ENCODE results near the gene SRMS.

The SRMS gene

DNA sequence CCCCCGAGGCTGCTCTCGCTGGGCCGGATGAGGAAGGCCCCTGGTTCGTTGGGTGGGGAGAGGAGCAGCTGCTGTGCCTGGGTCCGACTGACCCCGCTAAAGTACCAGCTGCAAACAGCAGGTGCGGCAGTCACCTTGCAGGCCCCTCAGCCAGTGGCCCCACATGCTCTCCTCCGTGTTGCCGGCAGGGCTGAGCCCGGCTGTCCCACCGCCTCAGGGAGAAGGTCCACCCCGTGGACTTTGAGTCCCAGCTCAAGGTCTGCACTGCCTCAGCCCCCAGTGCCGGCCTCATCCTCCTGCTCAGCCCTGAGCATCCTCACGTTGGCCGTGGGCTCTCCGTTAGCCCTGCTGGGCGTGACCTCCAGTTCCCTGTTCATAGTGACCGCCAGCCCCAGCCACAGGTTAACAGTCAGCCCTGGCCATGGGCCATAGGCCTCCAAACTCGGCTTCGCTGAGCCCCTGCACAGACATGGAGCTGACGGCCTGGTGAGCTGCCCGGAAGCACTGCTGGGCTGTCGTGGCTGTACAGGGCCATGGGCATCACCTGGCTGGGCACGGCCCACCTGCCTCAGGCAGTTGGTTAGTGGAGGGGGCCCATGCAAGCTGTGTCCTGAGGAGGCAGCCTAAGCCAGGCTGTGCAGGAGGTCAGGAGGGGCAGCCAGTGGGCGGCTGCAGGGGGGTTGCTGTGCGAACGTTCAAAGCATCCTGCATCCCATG lies 3.1 kb downstream of the SRMS start:
- H3K9ac ChIP-seq (ENCODE audit: low read depth in 1 of 2, low read length in 2 of 2) = no peak overlapping the region
- H3K27me3 ChIP-seq (ENCODE audit: control insufficient read depth in 2 of 2, insufficient read depth in 2 of 2, low read length in 2 of 2) = peaks cover 8 to 16% of the 10 kb centered on the region in 2 donors
- H3K9me3 ChIP-seq (ENCODE audit: control insufficient read depth in 2 of 2, low read length in 2 of 2) = no peaks in the 10 kb centered on the region
- H3K4me3 ChIP-seq (ENCODE audit: low read length in 2 of 2) = no peak overlapping the region
- peak overlapping the region; percentile 32 to 64 for H3K27ac ChIP-seq (ENCODE audit: low read depth in 2 of 2, low read length in 2 of 2)
- peaks cover 19 to 30% of the 10 kb centered on the region in 2 donors for H3K4me1 ChIP-seq (ENCODE audit: control insufficient read depth in 2 of 2, insufficient read depth in 2 of 2, low read length in 2 of 2)
- H3K36me3 ChIP-seq (ENCODE audit: control insufficient read depth in 2 of 2, insufficient read depth in 2 of 2, low read length in 2 of 2) = no peaks in the 10 kb centered on the region

- Histone ChIP-seq H3K9ac (ENCODE audit: low read depth in 1 of 2, low read length in 2 of 2) (no peak overlapping the region), H3K27me3 (ENCODE audit: control insufficient read depth in 2 of 2, insufficient read depth in 2 of 2, low read length in 2 of 2) (peaks cover 7 to 14% of the 10 kb centered on the region in 2 donors), H3K36me3 (ENCODE audit: control insufficient read depth in 2 of 2, insufficient read depth in 2 of 2, low read length in 2 of 2) (no peaks in the 10 kb centered on the region), H3K4me3 (ENCODE audit: low read length in 2 of 2) (no peak overlapping the region), H3K27ac (ENCODE audit: low read depth in 2 of 2, low read length in 2 of 2) (no peak overlapping the region), H3K9me3 (ENCODE audit: control insufficient read depth in 2 of 2, low read length in 2 of 2) (no peaks in the 10 kb centered on the region), H3K4me1 (ENCODE audit: control insufficient read depth in 2 of 2, insufficient read depth in 2 of 2, low read length in 2 of 2) (peaks cover 26 to 36% of the 10 kb centered on the region in 2 donors)
These were observed 3.8 kb downstream of the SRMS start for GRCh38 chr20:63543733-63544132.

DNA sequence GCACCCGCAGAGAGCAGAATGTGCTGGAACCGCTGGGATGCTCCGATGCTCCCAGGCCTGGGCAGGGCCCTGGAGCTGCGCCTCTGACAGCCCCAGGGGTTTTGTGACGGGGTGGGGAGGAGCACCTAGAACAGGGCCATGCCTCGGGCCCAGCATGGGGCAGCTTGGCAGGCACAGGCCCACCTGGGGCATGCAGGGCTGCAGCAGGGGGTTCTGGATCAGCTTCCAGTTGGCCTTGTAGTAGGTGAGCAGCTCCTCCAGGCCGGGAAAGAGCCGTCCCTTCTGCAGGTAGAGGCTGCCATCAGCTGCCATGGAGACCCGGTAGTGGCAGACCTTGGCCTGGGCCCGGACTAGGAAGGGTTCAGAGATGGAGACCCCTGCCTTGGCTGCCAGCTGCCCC lies 4.4 kb downstream of the SRMS start:
- Histone ChIP-seq H3K27ac (ENCODE audit: low read depth in 2 of 2, low read length in 2 of 2) (no peak overlapping the region), H3K27me3 (ENCODE audit: control insufficient read depth in 2 of 2, insufficient read depth in 2 of 2, low read length in 2 of 2) (peaks cover under 1 to 8% of the 10 kb centered on the region in 2 donors), H3K9me3 (ENCODE audit: control insufficient read depth in 2 of 2, low read length in 2 of 2) (no peaks in the 10 kb centered on the region), H3K36me3 (ENCODE audit: control insufficient read depth in 2 of 2, insufficient read depth in 2 of 2, low read length in 2 of 2) (no peaks in the 10 kb centered on the region), H3K9ac (ENCODE audit: low read depth in 1 of 2, low read length in 2 of 2) (no peak overlapping the region), H3K4me3 (ENCODE audit: low read length in 2 of 2) (no peak overlapping the region), H3K4me1 (ENCODE audit: control insufficient read depth in 2 of 2, insufficient read depth in 2 of 2, low read length in 2 of 2) (peaks cover 26 to 38% of the 10 kb centered on the region in 2 donors)

GRCh38 chr20:63542696-63543095 lies 4.9 kb downstream of the SRMS start:
- H3K9me3 ChIP-seq (ENCODE audit: control insufficient read depth in 2 of 2, low read length in 2 of 2) = no peaks in the 10 kb centered on the region
- H3K36me3 ChIP-seq (ENCODE audit: control insufficient read depth in 2 of 2, insufficient read depth in 2 of 2, low read length in 2 of 2) = no peaks in the 10 kb centered on the region
- peak overlapping the region in 1 of 2 donors; percentile 63 for H3K9ac ChIP-seq (ENCODE audit: low read depth in 1 of 2, low read length in 2 of 2)
- H3K4me1 ChIP-seq (ENCODE audit: control insufficient read depth in 2 of 2, insufficient read depth in 2 of 2, low read length in 2 of 2) = peaks cover 24 to 40% of the 10 kb centered on the region in 2 donors
- no peak overlapping the region for H3K4me3 ChIP-seq (ENCODE audit: low read length in 2 of 2)
- H3K27ac ChIP-seq (ENCODE audit: low read depth in 2 of 2, low read length in 2 of 2) = no peak overlapping the region
- peaks cover 0 to 8% of the 10 kb centered on the region in 2 donors for H3K27me3 ChIP-seq (ENCODE audit: control insufficient read depth in 2 of 2, insufficient read depth in 2 of 2, low read length in 2 of 2)

DNA sequence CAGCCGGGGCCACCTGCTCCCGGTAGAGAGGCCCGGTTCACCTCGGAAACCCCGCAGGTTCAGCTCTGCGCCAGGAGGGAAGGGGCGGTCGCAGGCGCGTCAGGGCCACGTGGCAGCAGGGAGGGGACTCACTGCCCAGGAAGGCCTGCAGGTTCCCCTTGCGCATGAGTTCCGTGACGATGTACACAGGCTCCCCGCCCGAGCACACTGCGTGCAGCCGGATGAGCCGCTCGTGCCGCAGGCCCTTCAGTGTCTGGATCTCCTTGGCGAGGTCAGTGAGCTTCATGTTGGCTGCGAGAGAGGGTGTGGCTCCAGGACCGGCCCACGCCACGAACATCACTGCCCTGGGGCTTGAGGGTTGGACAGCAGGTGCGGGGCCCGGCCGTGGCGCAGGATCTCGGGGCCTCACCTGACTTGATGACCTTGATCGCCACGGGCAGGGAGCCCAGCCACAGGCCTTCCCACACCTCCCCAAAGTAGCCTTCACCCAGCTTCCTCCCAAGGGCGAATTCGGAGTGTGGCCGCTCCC lies 5.5 kb downstream of the SRMS start:
- no peaks in the 10 kb centered on the region for H3K9me3 ChIP-seq (ENCODE audit: control insufficient read depth in 2 of 2, low read length in 2 of 2)
- H3K27me3 ChIP-seq (ENCODE audit: control insufficient read depth in 2 of 2, insufficient read depth in 2 of 2, low read length in 2 of 2) = peaks cover 0 to 5% of the 10 kb centered on the region in 2 donors
- H3K27ac ChIP-seq (ENCODE audit: low read depth in 2 of 2, low read length in 2 of 2) = peak overlapping the region; percentile 38 to 56
- peaks cover 24 to 42% of the 10 kb centered on the region in 2 donors for H3K4me1 ChIP-seq (ENCODE audit: control insufficient read depth in 2 of 2, insufficient read depth in 2 of 2, low read length in 2 of 2)
- H3K36me3 ChIP-seq (ENCODE audit: control insufficient read depth in 2 of 2, insufficient read depth in 2 of 2, low read length in 2 of 2) = no peaks in the 10 kb centered on the region
- peak overlapping the region in 1 of 2 donors; percentile 63 for H3K9ac ChIP-seq (ENCODE audit: low read depth in 1 of 2, low read length in 2 of 2)
- peak overlapping the region; percentile 13 to 33 for H3K4me3 ChIP-seq (ENCODE audit: low read length in 2 of 2)

GRCh38 chr20:63541371-63541770 lies 6.2 kb downstream of the SRMS start:
- peaks cover 26 to 45% of the 10 kb centered on the region in 2 donors for H3K4me1 ChIP-seq (ENCODE audit: control insufficient read depth in 2 of 2, insufficient read depth in 2 of 2, low read length in 2 of 2)
- H3K9ac ChIP-seq (ENCODE audit: low read depth in 1 of 2, low read length in 2 of 2) = peak overlapping the region in 1 of 2 donors; percentile 63
- no peaks in the 10 kb centered on the region for H3K36me3 ChIP-seq (ENCODE audit: control insufficient read depth in 2 of 2, insufficient read depth in 2 of 2, low read length in 2 of 2)
- H3K9me3 ChIP-seq (ENCODE audit: control insufficient read depth in 2 of 2, low read length in 2 of 2) = no peaks in the 10 kb centered on the region
- H3K4me3 ChIP-seq (ENCODE audit: low read length in 2 of 2) = no peak overlapping the region
- no peaks in the 10 kb centered on the region for H3K27me3 ChIP-seq (ENCODE audit: control insufficient read depth in 2 of 2, insufficient read depth in 2 of 2, low read length in 2 of 2)
- no peak overlapping the region for H3K27ac ChIP-seq (ENCODE audit: low read depth in 2 of 2, low read length in 2 of 2)

DNA sequence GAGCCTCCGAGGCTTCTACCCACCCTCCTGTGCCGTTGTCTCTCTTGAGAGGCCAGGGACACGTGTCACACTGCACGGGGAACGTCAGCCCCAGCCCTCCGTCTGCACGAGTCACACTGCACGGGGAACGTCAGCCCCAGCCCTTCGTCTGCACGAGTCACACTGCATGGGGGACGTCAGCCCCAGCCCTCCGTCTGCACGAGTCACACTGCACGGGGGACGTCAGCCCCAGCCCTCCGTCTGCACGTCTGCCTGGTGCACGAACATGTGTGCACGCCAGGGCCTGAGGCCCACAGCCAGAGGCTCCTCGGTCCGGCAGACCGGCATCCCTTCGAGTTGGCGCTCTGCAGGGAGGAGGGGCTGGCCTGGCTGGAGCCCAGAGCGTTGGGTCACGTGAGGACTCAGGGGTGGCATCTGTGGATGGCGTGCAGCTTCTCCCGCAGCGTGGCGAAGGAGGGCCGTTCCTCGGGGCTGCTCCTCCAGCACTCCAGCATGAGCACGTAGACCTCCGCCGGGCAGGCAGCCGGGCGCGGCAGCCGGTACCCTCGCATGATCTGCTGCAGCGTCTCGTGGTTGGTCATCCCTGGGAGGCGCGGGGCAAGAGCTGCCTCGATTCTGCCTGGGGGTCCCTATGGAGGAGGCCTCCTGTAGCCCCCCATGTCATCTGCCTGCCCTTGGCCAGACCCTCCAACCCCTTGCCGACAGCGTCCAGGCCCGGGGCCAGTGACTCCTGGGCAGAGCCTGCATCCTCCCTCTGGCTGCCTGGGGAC lies 6.9 kb downstream of the SRMS start:
- Histone ChIP-seq H3K4me3 (ENCODE audit: low read length in 2 of 2) (no peak overlapping the region), H3K4me1 (ENCODE audit: control insufficient read depth in 2 of 2, insufficient read depth in 2 of 2, low read length in 2 of 2) (peaks cover 21 to 41% of the 10 kb centered on the region in 2 donors), H3K27me3 (ENCODE audit: control insufficient read depth in 2 of 2, insufficient read depth in 2 of 2, low read length in 2 of 2) (no peaks in the 10 kb centered on the region), H3K9ac (ENCODE audit: low read depth in 1 of 2, low read length in 2 of 2) (no peak overlapping the region), H3K27ac (ENCODE audit: low read depth in 2 of 2, low read length in 2 of 2) (no peak overlapping the region), H3K9me3 (ENCODE audit: control insufficient read depth in 2 of 2, low read length in 2 of 2) (no peaks in the 10 kb centered on the region), H3K36me3 (ENCODE audit: control insufficient read depth in 2 of 2, insufficient read depth in 2 of 2, low read length in 2 of 2) (no peaks in the 10 kb centered on the region)

- Histone ChIP-seq H3K9me3 (ENCODE audit: control insufficient read depth in 2 of 2, low read length in 2 of 2) (no peaks in the 10 kb centered on the region), H3K4me3 (ENCODE audit: low read length in 2 of 2) (no peak overlapping the region), H3K27ac (ENCODE audit: low read depth in 2 of 2, low read length in 2 of 2) (peak overlapping the region; percentile 99), H3K36me3 (ENCODE audit: control insufficient read depth in 2 of 2, insufficient read depth in 2 of 2, low read length in 2 of 2) (no peaks in the 10 kb centered on the region), H3K4me1 (ENCODE audit: control insufficient read depth in 2 of 2, insufficient read depth in 2 of 2, low read length in 2 of 2) (peaks cover 20 to 40% of the 10 kb centered on the region in 2 donors), H3K27me3 (ENCODE audit: control insufficient read depth in 2 of 2, insufficient read depth in 2 of 2, low read length in 2 of 2) (no peaks in the 10 kb centered on the region), H3K9ac (ENCODE audit: low read depth in 1 of 2, low read length in 2 of 2) (peak overlapping the region in 1 of 2 donors; percentile 28)
These were observed 7.8 kb downstream of the SRMS start for GRCh38 chr20:63539441-63540370.

- peak overlapping the region in 1 of 2 donors; percentile 28 for H3K4me3 ChIP-seq (ENCODE audit: low read length in 2 of 2)
- H3K27me3 ChIP-seq (ENCODE audit: control insufficient read depth in 2 of 2, insufficient read depth in 2 of 2, low read length in 2 of 2) = no peaks in the 10 kb centered on the region
- peak overlapping the region; percentile 99 for H3K27ac ChIP-seq (ENCODE audit: low read depth in 2 of 2, low read length in 2 of 2)
- peaks cover 24 to 40% of the 10 kb centered on the region in 2 donors for H3K4me1 ChIP-seq (ENCODE audit: control insufficient read depth in 2 of 2, insufficient read depth in 2 of 2, low read length in 2 of 2)
- H3K9me3 ChIP-seq (ENCODE audit: control insufficient read depth in 2 of 2, low read length in 2 of 2) = no peaks in the 10 kb centered on the region
- no peaks in the 10 kb centered on the region for H3K36me3 ChIP-seq (ENCODE audit: control insufficient read depth in 2 of 2, insufficient read depth in 2 of 2, low read length in 2 of 2)
- peak overlapping the region in 1 of 2 donors; percentile 28 for H3K9ac ChIP-seq (ENCODE audit: low read depth in 1 of 2, low read length in 2 of 2)
These were observed 8.5 kb downstream of the SRMS start for GRCh38 chr20:63539092-63539430.
